ENCODE results near the gene CCDC191. TPM values are rescaled to one million over a fixed set of nuclear protein-coding genes. Genes with fewer than 3 reads are reported as not detected.

CCDC191 gene
- total and polyA plus RNA-seq, 9 of the 15 experiments (the other 6 are each of a cell fraction or from before 2014, with no cell fraction given) = 0.10 to 0.55 (median 0.22) TPM

- in situ Hi-C loops (cut with MboI) (no loop called here), intact Hi-C loops (cut with micrococcal nuclease) (no loop called here)
- ATAC-seq = no peak
- ChIA-PET CTCF (ENCODE audit: low intra/inter-chr PET ratio) (no interaction called here), POLR2A (no interaction called here)
- Histone ChIP-seq H3K36me3 (ENCODE audit: control insufficient read depth, insufficient read depth, low read length) (no peaks in the 10 kb centered on the region; the same call in 2 of the 3 replicates), H3K27me3 (ENCODE audit: control insufficient read depth in 2 of 2, insufficient read depth in 2 of 2, low read length in 2 of 2) (no peaks in the 10 kb centered on the region), H3K79me2 (ENCODE audit: control insufficient read depth, insufficient read depth, low read length) (no peaks in the 10 kb centered on the region), H3K4me3 (no peak overlapping the region), H4K20me1 (replicated peaks; ENCODE audit: control insufficient read depth, insufficient read depth, low read length) (no peaks in the 10 kb centered on the region), H3K27ac (ENCODE audit: extremely low read depth, low read depth, low read length) (no peak overlapping the region), H3K4me2 (ENCODE audit: insufficient read depth, low read length) (no peak overlapping the region), H3K9ac (ENCODE audit: insufficient read depth in 1 of 2, low read depth in 2 of 2, low read length in 2 of 2) (no peak overlapping the region), H3K4me1 (replicated peaks in 1 of 2; ENCODE audit: control insufficient read depth in 2 of 2, insufficient read depth in 2 of 2, low read length in 2 of 2) (no peaks in the 10 kb centered on the region; a peak in 2 of 5 replicates), H2AFZ (ENCODE audit: low read depth, low read length) (no peak overlapping the region), H3K9me1 (ENCODE audit: control insufficient read depth, insufficient read depth, low read length) (no peaks in the 10 kb centered on the region), H3K9me3 (replicated peaks; ENCODE audit: control insufficient read depth, insufficient read depth, low read depth, low read length) (no peaks in the 10 kb centered on the region)
- TF ChIP-seq NUFIP1 (IDR thresholded peaks at IDR 0.05; ENCODE audit: partially characterized antibody) = no peak
- no peak for TF ChIP-seq ZNF212 (CRISPR knock-in tag; IDR thresholded peaks at IDR 0.05)
- no peak for TF ChIP-seq NONO (IDR thresholded peaks at IDR 0.05; ENCODE audit: low read depth in 2 of 2, low read length in 1 of 2)
- no peak for TF ChIP-seq ZNF184 (CRISPR knock-in tag; IDR thresholded peaks at IDR 0.05)
- TF ChIP-seq GTF3C2 (IDR thresholded peaks at IDR 0.05; ENCODE audit: borderline replicate concordance, extremely low read depth, insufficient read length) = no peak
- TF ChIP-seq RCOR1 (IDR thresholded peaks at IDR 0.05; ENCODE audit: borderline replicate concordance in 1 of 2, low read depth in 2 of 2, low read length in 2 of 2) = no peak
- TF ChIP-seq ZNF717 (CRISPR knock-in tag; IDR thresholded peaks at IDR 0.05) = no peak
- TF ChIP-seq ZC3H11A (IDR thresholded peaks at IDR 0.05; ENCODE audit: low read depth, low read length) = no peak
- TF ChIP-seq MITF (IDR thresholded peaks at IDR 0.05) = no peak
- TF ChIP-seq BACH1 (tag; IDR thresholded peaks at IDR 0.05) = no peak
- TF ChIP-seq RB1 (IDR thresholded peaks at IDR 0.05; ENCODE audit: low read depth) = no peak
- no peak for TF ChIP-seq ZNF639 (CRISPR knock-in tag; conservative IDR thresholded peaks at IDR 0.05 in 1 of 2, IDR thresholded peaks at IDR 0.05 in 1 of 2)
- TF ChIP-seq ZNF75A (CRISPR knock-in tag; IDR thresholded peaks at IDR 0.05) = no peak
- TF ChIP-seq CSDE1 (IDR thresholded peaks at IDR 0.05) = no peak
- no peak for TF ChIP-seq EZH2 (IDR thresholded peaks at IDR 0.05; ENCODE audit: borderline replicate concordance, low read depth, low read length)
- no peak for TF ChIP-seq MEF2A (IDR thresholded peaks at IDR 0.05; ENCODE audit: control insufficient read depth, low read depth, low read length)
- TF ChIP-seq ZBTB8A (IDR thresholded peaks at IDR 0.05; ENCODE audit: partially characterized antibody) = no peak
- no peak for TF ChIP-seq DACH1 (IDR thresholded peaks at IDR 0.05; ENCODE audit: partially characterized antibody)
- BruUV-seq (replicated peaks) = no TSS peak
- no peak for FAIRE-seq
- WGBS (ENCODE audit: insufficient coverage, low coverage, missing lambda C conversion rate) = 0% methylated on average over 1 of the region's 1 CpG
- DNase-seq (ENCODE audit: extremely low read depth in 1 of 4, low spot score in 3 of 4) = no peak
Observed at GRCh38 chr3:114033721-114034120, 22.6 kb downstream of the CCDC191 start.

Data from K562 (cell line).